Measurements from ENCODE around the gene GPATCH1. TPM values are rescaled to one million over a fixed set of nuclear protein-coding genes. Genes with fewer than 3 reads are reported as not detected.

The GPATCH1 gene
- total and polyA plus RNA-seq, 4 donors: 2.5 to 5.2 (median 3.6) TPM

DNA sequence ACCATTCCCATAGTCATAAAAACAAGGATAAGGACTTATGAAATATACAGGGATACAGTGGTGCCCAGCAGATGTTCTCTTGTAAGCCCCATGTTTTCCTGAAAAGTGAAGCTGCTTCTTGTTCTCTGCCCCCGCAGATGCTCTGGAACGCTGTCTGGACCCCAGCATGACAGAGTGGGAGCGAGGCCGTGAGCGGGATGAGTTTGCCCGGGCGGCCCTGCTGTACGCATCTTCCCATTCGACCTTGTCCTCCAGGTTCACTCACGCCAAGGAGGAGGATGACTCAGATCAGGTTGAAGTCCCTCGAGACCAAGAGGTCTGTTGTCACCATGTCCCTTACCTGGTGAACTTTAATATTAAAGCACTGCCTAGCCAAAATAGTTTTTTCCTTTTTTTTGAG lies 30.6 kb downstream of the GPATCH1 start:
- DNase-seq (ENCODE audit: low spot score): no peak
- H3K9ac ChIP-seq (ENCODE audit: low read depth in 1 of 2, low read length in 2 of 2): no peak overlapping the region
- peaks cover 0 to 24% (median 8%) of the 10 kb centered on the region in 4 donors for H3K4me1 ChIP-seq (ENCODE audit: control insufficient read depth in 4 of 4, insufficient read depth in 4 of 4, low read length in 3 of 4)
- peaks cover 10 to 53% (median 32%) of the 10 kb centered on the region in 4 donors for H3K36me3 ChIP-seq (ENCODE audit: control insufficient read depth in 4 of 4, insufficient read depth in 3 of 4, low read depth in 1 of 4, low read length in 3 of 4)
- no peak overlapping the region for H3K27ac ChIP-seq (ENCODE audit: low read depth in 1 of 2, low read length in 2 of 2)
- WGBS: 94% methylated on average over 11 of the region's 11 CpGs
- no peak overlapping the region for H3K4me3 ChIP-seq (ENCODE audit: low read depth in 1 of 3, low read length in 3 of 3)
- no peaks in the 10 kb centered on the region for H3K9me3 ChIP-seq (ENCODE audit: control insufficient read depth in 4 of 4, low read length in 3 of 4)
- TF ChIP-seq NR2F2 (IDR thresholded peaks at IDR 0.05): no peak
- TF ChIP-seq, protein P1, sequence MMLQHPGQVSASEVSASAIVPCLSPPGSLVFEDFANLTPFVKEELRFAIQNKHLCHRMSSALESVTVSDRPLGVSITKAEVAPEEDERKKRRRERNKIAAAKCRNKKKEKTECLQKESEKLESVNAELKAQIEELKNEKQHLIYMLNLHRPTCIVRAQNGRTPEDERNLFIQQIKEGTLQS (IDR thresholded peaks at IDR 0.05): no peak
- TF ChIP-seq RAD21 (IDR thresholded peaks at IDR 0.05): no peak
- TF ChIP-seq JUND (IDR thresholded peaks at IDR 0.05): no peak
- TF ChIP-seq FOXA2 (IDR thresholded peaks at IDR 0.05): no peak
- no peak for TF ChIP-seq HNF4A (conservative IDR thresholded peaks at IDR 0.05)
- TF ChIP-seq TAF1 (conservative IDR thresholded peaks at IDR 0.05): no peak
- TF ChIP-seq, protein P2, sequence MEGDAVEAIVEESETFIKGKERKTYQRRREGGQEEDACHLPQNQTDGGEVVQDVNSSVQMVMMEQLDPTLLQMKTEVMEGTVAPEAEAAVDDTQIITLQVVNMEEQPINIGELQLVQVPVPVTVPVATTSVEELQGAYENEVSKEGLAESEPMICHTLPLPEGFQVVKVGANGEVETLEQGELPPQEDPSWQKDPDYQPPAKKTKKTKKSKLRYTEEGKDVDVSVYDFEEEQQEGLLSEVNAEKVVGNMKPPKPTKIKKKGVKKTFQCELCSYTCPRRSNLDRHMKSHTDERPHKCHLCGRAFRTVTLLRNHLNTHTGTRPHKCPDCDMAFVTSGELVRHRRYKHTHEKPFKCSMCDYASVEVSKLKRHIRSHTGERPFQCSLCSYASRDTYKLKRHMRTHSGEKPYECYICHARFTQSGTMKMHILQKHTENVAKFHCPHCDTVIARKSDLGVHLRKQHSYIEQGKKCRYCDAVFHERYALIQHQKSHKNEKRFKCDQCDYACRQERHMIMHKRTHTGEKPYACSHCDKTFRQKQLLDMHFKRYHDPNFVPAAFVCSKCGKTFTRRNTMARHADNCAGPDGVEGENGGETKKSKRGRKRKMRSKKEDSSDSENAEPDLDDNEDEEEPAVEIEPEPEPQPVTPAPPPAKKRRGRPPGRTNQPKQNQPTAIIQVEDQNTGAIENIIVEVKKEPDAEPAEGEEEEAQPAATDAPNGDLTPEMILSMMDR (IDR thresholded peaks at IDR 0.05; ENCODE audit: low read depth, low read length, missing input control): no peak
- TF ChIP-seq SP1 (IDR thresholded peaks at IDR 0.05): no peak
- TF ChIP-seq, protein P3, sequence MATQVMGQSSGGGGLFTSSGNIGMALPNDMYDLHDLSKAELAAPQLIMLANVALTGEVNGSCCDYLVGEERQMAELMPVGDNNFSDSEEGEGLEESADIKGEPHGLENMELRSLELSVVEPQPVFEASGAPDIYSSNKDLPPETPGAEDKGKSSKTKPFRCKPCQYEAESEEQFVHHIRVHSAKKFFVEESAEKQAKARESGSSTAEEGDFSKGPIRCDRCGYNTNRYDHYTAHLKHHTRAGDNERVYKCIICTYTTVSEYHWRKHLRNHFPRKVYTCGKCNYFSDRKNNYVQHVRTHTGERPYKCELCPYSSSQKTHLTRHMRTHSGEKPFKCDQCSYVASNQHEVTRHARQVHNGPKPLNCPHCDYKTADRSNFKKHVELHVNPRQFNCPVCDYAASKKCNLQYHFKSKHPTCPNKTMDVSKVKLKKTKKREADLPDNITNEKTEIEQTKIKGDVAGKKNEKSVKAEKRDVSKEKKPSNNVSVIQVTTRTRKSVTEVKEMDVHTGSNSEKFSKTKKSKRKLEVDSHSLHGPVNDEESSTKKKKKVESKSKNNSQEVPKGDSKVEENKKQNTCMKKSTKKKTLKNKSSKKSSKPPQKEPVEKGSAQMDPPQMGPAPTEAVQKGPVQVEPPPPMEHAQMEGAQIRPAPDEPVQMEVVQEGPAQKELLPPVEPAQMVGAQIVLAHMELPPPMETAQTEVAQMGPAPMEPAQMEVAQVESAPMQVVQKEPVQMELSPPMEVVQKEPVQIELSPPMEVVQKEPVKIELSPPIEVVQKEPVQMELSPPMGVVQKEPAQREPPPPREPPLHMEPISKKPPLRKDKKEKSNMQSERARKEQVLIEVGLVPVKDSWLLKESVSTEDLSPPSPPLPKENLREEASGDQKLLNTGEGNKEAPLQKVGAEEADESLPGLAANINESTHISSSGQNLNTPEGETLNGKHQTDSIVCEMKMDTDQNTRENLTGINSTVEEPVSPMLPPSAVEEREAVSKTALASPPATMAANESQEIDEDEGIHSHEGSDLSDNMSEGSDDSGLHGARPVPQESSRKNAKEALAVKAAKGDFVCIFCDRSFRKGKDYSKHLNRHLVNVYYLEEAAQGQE (IDR thresholded peaks at IDR 0.05): no peak
- no peak for TF ChIP-seq HNF4G (IDR thresholded peaks at IDR 0.05)
- no peak for TF ChIP-seq EGR1 (IDR thresholded peaks at IDR 0.05; ENCODE audit: low read depth in 2 of 2)
- TF ChIP-seq YY1 (IDR thresholded peaks at IDR 0.05): no peak
- no peaks in the 10 kb centered on the region for H3K27me3 ChIP-seq (ENCODE audit: control insufficient read depth in 4 of 4, insufficient read depth in 4 of 4, low read length in 3 of 4)

DNA sequence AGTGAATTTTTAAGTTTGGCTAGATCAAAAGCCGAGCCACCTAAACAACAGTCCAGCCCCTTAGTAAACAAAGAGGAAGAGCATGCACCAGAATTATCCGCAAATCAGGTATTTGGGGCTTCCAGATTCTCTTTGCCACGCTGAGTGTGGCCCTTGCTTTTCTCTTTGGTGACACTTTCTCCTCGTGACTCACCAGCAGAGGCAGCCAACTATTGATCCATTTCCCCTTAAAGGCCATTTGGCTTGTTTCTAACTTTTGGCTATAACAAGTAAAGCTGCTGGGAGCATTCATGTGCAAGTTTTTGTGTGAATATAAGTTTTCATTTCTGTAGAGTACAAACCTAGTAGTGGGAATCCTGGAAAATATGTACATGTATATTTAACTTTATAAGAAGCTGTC lies 33.3 kb downstream of the GPATCH1 start:
- Histone ChIP-seq H3K27me3 (ENCODE audit: control insufficient read depth in 4 of 4, insufficient read depth in 4 of 4, low read length in 3 of 4) (no peaks in the 10 kb centered on the region), H3K9ac (ENCODE audit: low read depth in 1 of 2, low read length in 2 of 2) (no peak overlapping the region), H3K4me1 (ENCODE audit: control insufficient read depth in 4 of 4, insufficient read depth in 4 of 4, low read length in 3 of 4) (peaks cover 0 to 24% (median 8%) of the 10 kb centered on the region in 4 donors), H3K9me3 (ENCODE audit: control insufficient read depth in 4 of 4, low read length in 3 of 4) (no peaks in the 10 kb centered on the region), H3K27ac (ENCODE audit: low read depth in 1 of 2, low read length in 2 of 2) (peak overlapping the region; percentile 10 to 11), H3K36me3 (ENCODE audit: control insufficient read depth in 4 of 4, insufficient read depth in 3 of 4, low read depth in 1 of 4, low read length in 3 of 4) (peaks cover 11 to 46% (median 34%) of the 10 kb centered on the region in 4 donors), H3K4me3 (ENCODE audit: low read depth in 1 of 3, low read length in 3 of 3) (no peak overlapping the region)
- WGBS: 39% methylated on average over 4 of the region's 4 CpGs
- DNase-seq (ENCODE audit: low spot score): no peak
- TF ChIP-seq EGR1 (IDR thresholded peaks at IDR 0.05; ENCODE audit: low read depth in 2 of 2) (no peak), HNF4G (IDR thresholded peaks at IDR 0.05) (no peak), GABPA (IDR thresholded peaks at IDR 0.05 in 1 of 2, conservative IDR thresholded peaks at IDR 0.05 in 1 of 2) (no peak), HNF4A (conservative IDR thresholded peaks at IDR 0.05) (peak in 1 of 2 donors; percentile 41), TAF1 (conservative IDR thresholded peaks at IDR 0.05) (no peak), SP1 (IDR thresholded peaks at IDR 0.05) (no peak), FOXA2 (IDR thresholded peaks at IDR 0.05) (no peak), NR2F2 (IDR thresholded peaks at IDR 0.05) (no peak), RXRA (IDR thresholded peaks at IDR 0.05) (peak in 1 of 2 donors; percentile 10), JUND (IDR thresholded peaks at IDR 0.05) (peak; percentile 32 to 76), RAD21 (IDR thresholded peaks at IDR 0.05) (peak; percentile 46 to 49), YY1 (IDR thresholded peaks at IDR 0.05) (no peak)
- TF ChIP-seq, protein P4, sequence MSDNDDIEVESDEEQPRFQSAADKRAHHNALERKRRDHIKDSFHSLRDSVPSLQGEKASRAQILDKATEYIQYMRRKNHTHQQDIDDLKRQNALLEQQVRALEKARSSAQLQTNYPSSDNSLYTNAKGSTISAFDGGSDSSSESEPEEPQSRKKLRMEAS (IDR thresholded peaks at IDR 0.05): no peak
- TF ChIP-seq, protein P3 (IDR thresholded peaks at IDR 0.05): no peak
- TF ChIP-seq, protein P5, sequence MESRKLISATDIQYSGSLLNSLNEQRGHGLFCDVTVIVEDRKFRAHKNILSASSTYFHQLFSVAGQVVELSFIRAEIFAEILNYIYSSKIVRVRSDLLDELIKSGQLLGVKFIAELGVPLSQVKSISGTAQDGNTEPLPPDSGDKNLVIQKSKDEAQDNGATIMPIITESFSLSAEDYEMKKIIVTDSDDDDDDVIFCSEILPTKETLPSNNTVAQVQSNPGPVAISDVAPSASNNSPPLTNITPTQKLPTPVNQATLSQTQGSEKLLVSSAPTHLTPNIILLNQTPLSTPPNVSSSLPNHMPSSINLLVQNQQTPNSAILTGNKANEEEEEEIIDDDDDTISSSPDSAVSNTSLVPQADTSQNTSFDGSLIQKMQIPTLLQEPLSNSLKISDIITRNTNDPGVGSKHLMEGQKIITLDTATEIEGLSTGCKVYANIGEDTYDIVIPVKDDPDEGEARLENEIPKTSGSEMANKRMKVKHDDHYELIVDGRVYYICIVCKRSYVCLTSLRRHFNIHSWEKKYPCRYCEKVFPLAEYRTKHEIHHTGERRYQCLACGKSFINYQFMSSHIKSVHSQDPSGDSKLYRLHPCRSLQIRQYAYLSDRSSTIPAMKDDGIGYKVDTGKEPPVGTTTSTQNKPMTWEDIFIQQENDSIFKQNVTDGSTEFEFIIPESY (IDR thresholded peaks at IDR 0.05): no peak
- TF ChIP-seq, protein P2 (IDR thresholded peaks at IDR 0.05; ENCODE audit: low read depth, low read length, missing input control): no peak
